ENCODE measurements around the gene PHETA1.

The PHETA1 gene

GRCh38 chr12:111322336-111323250 lies 46.3 kb downstream of the PHETA1 start:
- Histone ChIP-seq H3K36me3 (ENCODE audit: low read depth) (no peaks in the 10 kb centered on the region), H3K27me3 (ENCODE audit: insufficient read depth, poor library complexity, severe bottlenecking) (no peaks in the 10 kb centered on the region), H3K4me1 (ENCODE audit: insufficient read depth, poor library complexity, severe bottlenecking) (no peaks in the 10 kb centered on the region), H3K9me3 (ENCODE audit: severe bottlenecking) (no peaks in the 10 kb centered on the region), H3K4me3 (ENCODE audit: severe bottlenecking) (no peak overlapping the region), H3K27ac (ENCODE audit: poor library complexity, severe bottlenecking) (no peak overlapping the region)
- ATAC-seq (ENCODE audit: low read depth) (no peak), DNase-seq (ENCODE audit: low spot score) (no peak)
- TF ChIP-seq CTCF (IDR thresholded peaks at IDR 0.05; ENCODE audit: poor library complexity, severe bottlenecking): no peak

GRCh38 chr12:111321317-111321716 lies 47.6 kb downstream of the PHETA1 start:
- Histone ChIP-seq H3K27ac (ENCODE audit: poor library complexity, severe bottlenecking) (no peak overlapping the region), H3K27me3 (ENCODE audit: insufficient read depth, poor library complexity, severe bottlenecking) (no peaks in the 10 kb centered on the region), H3K4me3 (ENCODE audit: severe bottlenecking) (no peak overlapping the region), H3K9me3 (ENCODE audit: severe bottlenecking) (no peaks in the 10 kb centered on the region), H3K4me1 (ENCODE audit: insufficient read depth, poor library complexity, severe bottlenecking) (no peaks in the 10 kb centered on the region), H3K36me3 (ENCODE audit: low read depth) (no peaks in the 10 kb centered on the region)
- no peak for TF ChIP-seq CTCF (IDR thresholded peaks at IDR 0.05; ENCODE audit: poor library complexity, severe bottlenecking)
- ATAC-seq (ENCODE audit: low read depth): no peak
- DNase-seq (ENCODE audit: low spot score): no peak

- DNase-seq (ENCODE audit: low spot score) (no peak), ATAC-seq (ENCODE audit: low read depth) (no peak)
- Histone ChIP-seq H3K4me3 (ENCODE audit: severe bottlenecking) (no peak overlapping the region), H3K4me1 (ENCODE audit: insufficient read depth, poor library complexity, severe bottlenecking) (no peaks in the 10 kb centered on the region), H3K9me3 (ENCODE audit: severe bottlenecking) (no peaks in the 10 kb centered on the region), H3K27me3 (ENCODE audit: insufficient read depth, poor library complexity, severe bottlenecking) (no peaks in the 10 kb centered on the region), H3K36me3 (ENCODE audit: low read depth) (no peaks in the 10 kb centered on the region), H3K27ac (ENCODE audit: poor library complexity, severe bottlenecking) (no peak overlapping the region)
- TF ChIP-seq CTCF (IDR thresholded peaks at IDR 0.05; ENCODE audit: poor library complexity, severe bottlenecking): no peak
These were observed 48.4 kb downstream of the PHETA1 start for GRCh38 chr12:111320258-111321050.

GRCh38 chr12:111319600-111320257 lies 49.2 kb downstream of the PHETA1 start:
- DNase-seq (ENCODE audit: low spot score) (no peak), ATAC-seq (ENCODE audit: low read depth) (no peak)
- Histone ChIP-seq H3K9me3 (ENCODE audit: severe bottlenecking) (no peaks in the 10 kb centered on the region), H3K4me1 (ENCODE audit: insufficient read depth, poor library complexity, severe bottlenecking) (no peaks in the 10 kb centered on the region), H3K36me3 (ENCODE audit: low read depth) (no peaks in the 10 kb centered on the region), H3K27ac (ENCODE audit: poor library complexity, severe bottlenecking) (no peak overlapping the region), H3K27me3 (ENCODE audit: insufficient read depth, poor library complexity, severe bottlenecking) (no peaks in the 10 kb centered on the region), H3K4me3 (ENCODE audit: severe bottlenecking) (no peak overlapping the region)
- TF ChIP-seq CTCF (IDR thresholded peaks at IDR 0.05; ENCODE audit: poor library complexity, severe bottlenecking): no peak

Data from RWPE2 (cell line).